Hepatocyte (in vitro differentiated cells): ENCODE data around the gene RBL2.

Source experiments
- CTCF ChIP-seq: fragments of 200-600 bp; sonication (generic); IDR thresholded peaks from 2 replicates; pipeline ENCODE4 v1.5.1; 2016; ENCODE audit warnings: antibody characterized with exemption, mild to moderate bottlenecking; ENCODE audit not compliant: poor library complexity
- EZH2 ChIP-seq: fragments of 200-600 bp; sonication (generic); IDR thresholded peaks from 2 replicates; pipeline ENCODE4 v1.6.1; 2016; ENCODE audit warnings: antibody characterized with exemption, mild to moderate bottlenecking, borderline replicate concordance
- EZH2phosphoT487 ChIP-seq: fragments of 200-600 bp; sonication (generic); IDR thresholded peaks from one replicate; pipeline ENCODE4 v1.6.1; 2018; ENCODE audit warnings: antibody characterized with exemption, mild to moderate bottlenecking, low read depth, moderate library complexity; ENCODE audit not compliant: unreplicated experiment, severe bottlenecking

DNA sequence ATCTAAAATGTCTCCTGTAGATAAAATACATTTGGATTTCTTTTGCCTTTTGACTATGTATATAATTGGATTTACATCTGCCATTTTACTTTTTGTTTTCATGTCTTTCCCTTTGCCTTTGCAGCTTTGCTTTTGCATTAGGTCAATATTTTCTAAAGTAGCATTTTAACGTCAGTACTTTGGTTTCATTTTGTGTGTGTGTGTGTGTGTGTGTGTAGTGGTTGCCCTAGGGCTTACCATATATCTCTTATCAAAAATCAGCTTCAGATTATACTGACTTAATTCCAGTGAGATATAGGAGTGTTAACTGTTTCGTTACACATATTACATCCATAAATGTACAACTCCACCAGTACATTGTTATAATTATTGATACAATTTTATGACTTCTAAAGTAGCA lies 42.6 kb downstream of the RBL2 start:
- no peak for TF ChIP-seq CTCF
- TF ChIP-seq EZH2: no peak
- TF ChIP-seq EZH2phosphoT487: no peak
